Coronary artery (tissue), 2 donors: ENCODE results near the gene SMIM11.

Experiments used
- DNase-seq: peaks from one replicate; pipeline ENCODE4 v3.0.0-alpha.2; 2017; ENCODE audit warnings: low spot score
- H3K27ac ChIP-seq, 2 donors: fragments of 200-600 bp; sonication (generic); one replicate each; pipeline ENCODE4 v1.5.1; 2016 to 2019
- H3K4me3 ChIP-seq: fragments of 200-600 bp; sonication (generic); 2 replicates; pipeline ENCODE4 v1.5.1; 2016; ENCODE audit warnings: mild to moderate bottlenecking, moderate library complexity
- TF ChIP-seq, protein P1 (sequence below): fragments of 200-600 bp; sonication (generic); IDR thresholded peaks from one replicate; pipeline ENCODE4 v1.5.1; 2019; ENCODE audit warnings: antibody characterized with exemption

The SMIM11 gene

DNA sequence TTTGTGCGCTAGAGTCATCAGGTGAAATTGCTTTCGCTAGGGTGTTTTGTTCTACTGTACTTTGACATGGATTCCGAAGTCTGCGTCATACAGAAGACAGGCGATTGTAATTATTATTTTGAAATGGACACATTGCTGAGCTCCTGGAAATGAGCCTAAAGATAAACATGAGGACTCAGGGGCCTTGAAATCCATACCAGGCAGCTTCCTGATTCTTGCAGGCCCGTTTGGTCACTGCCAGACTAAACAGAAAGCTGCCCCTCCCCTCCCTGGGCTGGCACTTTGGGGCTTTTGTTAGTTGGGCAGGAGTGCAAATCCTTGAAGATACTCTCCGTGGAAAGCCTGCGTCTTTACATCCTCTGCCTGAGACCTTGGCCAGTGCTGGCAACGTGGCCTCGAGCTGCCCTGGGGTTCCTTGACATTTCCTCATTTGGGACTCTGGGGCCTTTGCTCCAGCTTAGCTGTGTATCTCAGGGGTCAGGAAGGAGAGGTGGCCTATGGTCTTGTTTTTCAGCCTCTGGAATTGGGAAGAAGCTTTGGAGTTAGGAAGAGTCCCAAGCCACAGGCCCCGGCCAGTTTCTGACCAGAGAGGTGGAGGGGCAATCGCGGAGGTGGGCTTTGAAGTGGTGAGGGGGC, 38.4 kb upstream of the SMIM11 start:
- TF ChIP-seq, protein P1, sequence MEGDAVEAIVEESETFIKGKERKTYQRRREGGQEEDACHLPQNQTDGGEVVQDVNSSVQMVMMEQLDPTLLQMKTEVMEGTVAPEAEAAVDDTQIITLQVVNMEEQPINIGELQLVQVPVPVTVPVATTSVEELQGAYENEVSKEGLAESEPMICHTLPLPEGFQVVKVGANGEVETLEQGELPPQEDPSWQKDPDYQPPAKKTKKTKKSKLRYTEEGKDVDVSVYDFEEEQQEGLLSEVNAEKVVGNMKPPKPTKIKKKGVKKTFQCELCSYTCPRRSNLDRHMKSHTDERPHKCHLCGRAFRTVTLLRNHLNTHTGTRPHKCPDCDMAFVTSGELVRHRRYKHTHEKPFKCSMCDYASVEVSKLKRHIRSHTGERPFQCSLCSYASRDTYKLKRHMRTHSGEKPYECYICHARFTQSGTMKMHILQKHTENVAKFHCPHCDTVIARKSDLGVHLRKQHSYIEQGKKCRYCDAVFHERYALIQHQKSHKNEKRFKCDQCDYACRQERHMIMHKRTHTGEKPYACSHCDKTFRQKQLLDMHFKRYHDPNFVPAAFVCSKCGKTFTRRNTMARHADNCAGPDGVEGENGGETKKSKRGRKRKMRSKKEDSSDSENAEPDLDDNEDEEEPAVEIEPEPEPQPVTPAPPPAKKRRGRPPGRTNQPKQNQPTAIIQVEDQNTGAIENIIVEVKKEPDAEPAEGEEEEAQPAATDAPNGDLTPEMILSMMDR: no peak
- no peak overlapping the region for H3K4me3 ChIP-seq
- peak overlapping the region; percentile 65 to 90 for H3K27ac ChIP-seq
- DNase-seq: no peak

DNA sequence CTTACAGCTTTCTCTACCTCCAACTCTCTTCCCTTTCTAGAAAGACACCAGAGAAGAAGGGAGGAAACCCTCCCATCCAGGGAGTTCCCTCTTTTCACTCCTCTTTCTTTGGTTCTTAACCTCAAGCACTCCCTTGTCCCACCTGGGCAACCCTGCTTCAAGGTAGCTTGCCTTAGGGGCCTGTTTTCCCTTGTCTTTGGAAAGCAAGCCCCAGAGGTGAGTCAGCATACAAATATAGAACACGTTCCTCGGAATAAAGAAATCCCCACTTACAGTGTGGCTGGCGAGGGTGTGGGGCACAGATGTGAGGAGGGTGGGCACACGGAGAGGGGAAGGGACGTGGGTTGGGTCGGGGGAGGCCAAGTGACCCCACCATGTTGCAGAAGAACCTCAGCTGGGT, 37.6 kb upstream of the SMIM11 start:
- peak; percentile 61 for DNase-seq
- Histone ChIP-seq H3K4me3 (no peak overlapping the region), H3K27ac (peak overlapping the region; percentile 65 to 90)
- TF ChIP-seq, protein P1: no peak

DNA sequence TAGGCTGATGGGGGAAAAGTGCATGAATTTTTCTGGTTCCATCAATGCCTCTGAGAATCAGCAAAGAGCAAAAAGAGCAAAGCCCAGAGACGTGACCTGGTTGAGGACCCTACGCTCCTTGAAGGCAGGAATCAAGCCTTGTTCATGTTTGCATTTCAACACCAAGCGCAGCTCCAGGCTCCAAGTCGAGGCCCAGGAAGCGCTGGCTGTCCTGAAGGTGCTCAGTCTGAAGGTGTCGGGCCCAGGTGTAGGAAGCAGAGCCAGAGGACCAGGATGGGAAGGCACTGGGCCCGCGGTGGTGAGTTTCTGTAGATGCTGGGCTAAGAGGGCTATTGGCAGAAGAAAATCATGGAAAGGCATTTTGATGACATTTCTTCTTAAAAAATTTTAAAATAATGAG, 37.1 kb upstream of the SMIM11 start:
- no peak overlapping the region for H3K4me3 ChIP-seq
- peak; percentile 53 for DNase-seq
- peak overlapping the region in 1 of 2 donors; percentile 90 for H3K27ac ChIP-seq
- TF ChIP-seq, protein P1: no peak

DNA sequence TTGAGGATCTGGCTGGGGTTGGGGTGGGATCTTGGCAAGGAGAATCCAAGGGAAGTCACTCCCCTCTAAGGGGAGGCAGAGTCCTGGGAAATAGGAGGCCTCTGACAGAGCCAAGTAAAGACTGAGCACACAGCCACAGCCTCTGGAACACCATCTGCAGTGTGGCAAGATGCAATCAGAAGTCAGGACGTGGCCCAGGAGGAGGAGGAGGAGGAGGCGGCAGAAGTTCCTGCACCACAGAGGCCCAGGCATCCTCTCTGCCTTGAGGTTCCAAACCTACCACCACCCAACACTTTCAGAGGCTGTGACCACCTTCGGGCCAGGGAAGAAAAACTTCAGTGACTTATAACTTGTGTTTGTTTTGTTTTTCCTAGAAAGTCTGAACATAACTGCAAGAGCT, 35.2 kb upstream of the SMIM11 start:
- DNase-seq: no peak
- Histone ChIP-seq H3K27ac (peak overlapping the region; percentile 48 to 53), H3K4me3 (no peak overlapping the region)
- TF ChIP-seq, protein P1: no peak

DNA sequence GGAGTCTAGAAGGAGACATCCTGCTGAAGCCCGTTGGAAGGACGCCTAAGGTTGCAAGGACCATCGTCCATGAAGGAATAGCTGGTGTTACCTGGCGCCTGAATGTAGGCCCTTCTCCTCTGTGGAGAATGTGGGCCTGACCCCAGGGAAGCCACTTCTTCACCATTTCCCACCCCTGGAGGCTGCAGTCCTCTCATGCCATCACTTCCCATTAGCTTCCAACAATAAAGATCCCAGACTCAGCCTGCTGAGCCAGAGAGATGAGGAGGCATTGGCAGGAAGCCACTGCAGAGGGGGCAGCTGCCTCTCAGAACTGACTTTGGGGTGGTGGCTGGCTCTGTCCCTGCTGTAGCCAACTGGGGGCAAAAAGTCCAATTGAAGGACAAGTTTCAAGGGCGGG, 32.8 kb upstream of the SMIM11 start:
- Histone ChIP-seq H3K4me3 (no peak overlapping the region), H3K27ac (peak overlapping the region in 1 of 2 donors; percentile 24)
- peak; percentile 68 for DNase-seq
- TF ChIP-seq, protein P1: no peak

DNA sequence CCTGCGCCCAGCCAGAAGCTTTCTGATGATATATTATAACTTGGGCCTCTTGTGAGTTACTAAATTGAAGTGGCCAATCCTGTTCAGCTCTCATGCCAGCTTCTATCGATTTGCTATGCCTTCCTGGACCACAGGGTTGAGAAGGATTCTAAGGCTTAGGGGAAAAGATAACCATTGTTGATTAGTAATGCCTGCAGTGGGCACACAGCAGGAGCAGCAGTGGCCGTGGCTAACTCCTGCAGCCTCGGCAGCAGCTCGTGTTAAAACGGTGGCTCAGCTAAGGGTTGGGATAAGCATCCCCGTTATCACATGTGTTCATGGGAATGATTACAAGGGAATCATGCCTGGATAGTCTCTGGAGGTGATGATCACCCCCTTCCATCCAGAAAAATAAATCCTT, 32.0 kb upstream of the SMIM11 start:
- DNase-seq: peak; percentile 28
- no peak overlapping the region for H3K27ac ChIP-seq
- TF ChIP-seq, protein P1: no peak
- no peak overlapping the region for H3K4me3 ChIP-seq

DNA sequence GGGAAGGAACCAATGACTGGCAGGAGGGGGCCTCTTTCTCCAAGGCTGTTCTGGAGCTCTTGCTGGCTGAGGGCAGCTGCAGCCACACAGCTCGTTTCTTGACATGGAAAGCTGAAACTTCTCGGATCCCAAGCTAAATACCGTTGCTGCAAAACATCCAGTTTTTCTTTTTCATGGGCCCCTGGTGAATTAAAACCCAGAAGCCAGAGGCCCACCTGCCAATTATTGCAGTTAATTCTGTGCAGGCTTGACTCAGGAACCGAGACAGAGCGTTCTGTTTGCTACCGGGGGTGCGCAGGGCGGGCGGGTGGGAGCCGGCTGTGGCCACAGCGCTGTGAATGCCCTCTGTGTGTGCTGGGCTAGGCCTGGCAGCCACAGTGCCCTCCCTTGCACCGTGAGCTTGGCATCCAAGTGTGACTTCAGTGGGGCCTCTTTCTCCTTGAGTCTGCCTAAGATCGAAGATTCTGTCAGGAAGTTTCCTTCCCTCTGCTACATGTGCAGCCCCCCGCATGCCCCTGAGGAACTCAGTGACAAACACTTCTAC, 31.4 kb upstream of the SMIM11 start:
- no peak overlapping the region for H3K4me3 ChIP-seq
- TF ChIP-seq, protein P1: no peak
- H3K27ac ChIP-seq: peak overlapping the region in 1 of 2 donors; percentile 89
- peak; percentile 33 for DNase-seq
